ENCODE measurements around the gene GFI1B.
"Not testable (repeated sequence)": the region's sequence is repeated elsewhere in the genome, so short reads cannot be mapped to it uniquely, and the experiment has no call there.

The GFI1B gene

DNA sequence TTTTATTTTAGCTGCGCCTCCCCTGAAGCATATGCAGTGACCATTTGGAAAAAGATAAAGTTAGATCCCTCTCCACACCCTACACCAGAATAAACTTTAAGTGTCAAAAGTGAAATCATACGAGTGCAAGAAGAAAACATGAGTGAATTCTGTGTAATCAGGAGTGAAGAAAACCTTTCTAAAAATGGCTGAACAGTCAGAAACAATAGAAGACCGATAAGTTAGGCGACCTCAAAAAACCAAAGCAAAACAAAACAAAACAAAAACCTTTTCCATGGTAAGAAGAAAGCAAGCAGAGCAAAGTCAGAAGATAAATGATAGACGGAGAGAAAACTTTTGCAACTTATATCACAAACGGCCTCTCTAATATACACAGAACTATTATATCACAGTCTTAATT lies 17.5 kb upstream of the GFI1B start:
- DNase-seq (ENCODE audit: insufficient read length, low spot score) (no peak), FAIRE-seq (no peak)
- TF ChIP-seq SPI1 (IDR thresholded peaks at IDR 0.05; ENCODE audit: low read depth, low read length) (no peak), POU2F2 (IDR thresholded peaks at IDR 0.05; ENCODE audit: low read depth, low read length) (no peak), POLR2A (IDR thresholded peaks at IDR 0.05; ENCODE audit: low read depth, low read length) (no peak), PAX5 (IDR thresholded peaks at IDR 0.05; ENCODE audit: insufficient read depth, low read length, severe bottlenecking) (no peak), POLR2AphosphoS5 (IDR thresholded peaks at IDR 0.05; ENCODE audit: low read depth, low read length) (no peak), TAF1 (IDR thresholded peaks at IDR 0.05; ENCODE audit: low read depth, low read length) (no peak)

GRCh38 chr9:132965478-132965877 lies 13.0 kb upstream of the GFI1B start:
- TF ChIP-seq POU2F2 (IDR thresholded peaks at IDR 0.05; ENCODE audit: low read depth, low read length) (no peak), SPI1 (IDR thresholded peaks at IDR 0.05; ENCODE audit: low read depth, low read length) (no peak), PAX5 (IDR thresholded peaks at IDR 0.05; ENCODE audit: insufficient read depth, low read length, severe bottlenecking) (no peak), POLR2AphosphoS5 (IDR thresholded peaks at IDR 0.05; ENCODE audit: low read depth, low read length) (no peak), POLR2A (IDR thresholded peaks at IDR 0.05; ENCODE audit: low read depth, low read length) (no peak), TAF1 (IDR thresholded peaks at IDR 0.05; ENCODE audit: low read depth, low read length) (no peak)
- FAIRE-seq = no peak

GRCh38 chr9:132967908-132968307 lies 10.6 kb upstream of the GFI1B start:
- not testable (repeated sequence) for DNase-seq (ENCODE audit: insufficient read length, low spot score); FAIRE-seq

More at GRCh38 chr9:132965478-132965877, 13.0 kb upstream of the GFI1B start:
- DNase-seq (ENCODE audit: insufficient read length, low spot score) = no peak

DNA sequence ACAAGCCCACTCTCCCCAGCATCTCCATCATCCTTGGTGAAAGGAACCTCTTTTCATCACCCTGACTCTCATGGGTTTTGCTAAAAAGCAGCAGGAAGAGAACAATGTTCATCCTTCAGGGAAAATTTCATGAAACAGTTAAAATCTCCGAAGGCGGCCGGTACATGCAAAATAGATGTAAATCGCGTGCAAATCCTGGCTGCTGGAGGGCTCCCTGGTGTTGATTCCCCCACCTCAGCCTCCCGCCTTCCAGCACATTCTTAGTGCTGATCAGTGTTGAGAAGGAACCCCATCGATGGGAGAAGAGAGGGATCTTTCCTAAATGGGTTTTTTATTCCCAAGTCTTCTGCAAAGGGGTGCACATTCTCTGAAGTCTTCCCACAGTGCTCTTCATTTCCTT lies 8.7 kb upstream of the GFI1B start:
- no peak for TF ChIP-seq SPI1 (IDR thresholded peaks at IDR 0.05; ENCODE audit: low read depth, low read length)
- no peak for TF ChIP-seq POLR2AphosphoS5 (IDR thresholded peaks at IDR 0.05; ENCODE audit: low read depth, low read length)
- no peak for TF ChIP-seq PAX5 (IDR thresholded peaks at IDR 0.05; ENCODE audit: insufficient read depth, low read length, severe bottlenecking)
- TF ChIP-seq TAF1 (IDR thresholded peaks at IDR 0.05; ENCODE audit: low read depth, low read length) = no peak
- no peak for TF ChIP-seq POU2F2 (IDR thresholded peaks at IDR 0.05; ENCODE audit: low read depth, low read length)
- TF ChIP-seq POLR2A (IDR thresholded peaks at IDR 0.05; ENCODE audit: low read depth, low read length) = no peak
- no peak for FAIRE-seq
- no peak for DNase-seq (ENCODE audit: insufficient read length, low spot score)

- no peak for DNase-seq (ENCODE audit: insufficient read length, low spot score)
- no peak for FAIRE-seq
Measured at GRCh38 chr9:132970324-132971062, 8.0 kb upstream of the GFI1B start.

DNA sequence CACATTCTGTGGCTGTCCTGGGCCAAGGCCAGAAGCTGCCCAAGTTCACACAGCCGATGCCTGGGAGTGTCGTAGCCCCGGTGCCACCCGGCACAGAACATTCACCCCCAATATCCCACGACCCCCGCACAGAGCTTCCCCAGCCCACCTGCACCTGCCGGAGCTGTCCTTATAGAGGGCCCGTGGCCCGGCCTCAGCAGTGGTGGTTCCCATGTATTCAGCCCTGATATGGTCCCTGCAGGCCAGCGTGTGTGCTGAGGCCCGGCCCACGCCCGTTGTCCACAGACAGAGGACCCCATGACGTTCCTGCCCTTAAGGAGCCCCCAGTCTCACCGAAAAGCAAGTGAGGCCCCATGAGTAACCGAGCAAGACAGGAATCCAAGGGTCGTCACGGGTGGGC lies 5.3 kb upstream of the GFI1B start:
- FAIRE-seq (no peak), DNase-seq (ENCODE audit: insufficient read length, low spot score) (no peak)

More at GRCh38 chr9:132970324-132971062, 8.0 kb upstream of the GFI1B start:
- no peak for TF ChIP-seq POU2F2 (IDR thresholded peaks at IDR 0.05; ENCODE audit: low read depth, low read length)
- no peak for TF ChIP-seq POLR2AphosphoS5 (IDR thresholded peaks at IDR 0.05; ENCODE audit: low read depth, low read length)
- TF ChIP-seq PAX5 (IDR thresholded peaks at IDR 0.05; ENCODE audit: insufficient read depth, low read length, severe bottlenecking) = no peak
- no peak for TF ChIP-seq SPI1 (IDR thresholded peaks at IDR 0.05; ENCODE audit: low read depth, low read length)
- no peak for TF ChIP-seq TAF1 (IDR thresholded peaks at IDR 0.05; ENCODE audit: low read depth, low read length)
- no peak for TF ChIP-seq POLR2A (IDR thresholded peaks at IDR 0.05; ENCODE audit: low read depth, low read length)

GRCh38 chr9:132973713-132974112 lies 4.8 kb upstream of the GFI1B start:
- DNase-seq (ENCODE audit: insufficient read length, low spot score) (no peak), FAIRE-seq (no peak)
- TF ChIP-seq POU2F2 (IDR thresholded peaks at IDR 0.05; ENCODE audit: low read depth, low read length) (no peak), POLR2AphosphoS5 (IDR thresholded peaks at IDR 0.05; ENCODE audit: low read depth, low read length) (no peak), PAX5 (IDR thresholded peaks at IDR 0.05; ENCODE audit: insufficient read depth, low read length, severe bottlenecking) (no peak), TAF1 (IDR thresholded peaks at IDR 0.05; ENCODE audit: low read depth, low read length) (no peak), SPI1 (IDR thresholded peaks at IDR 0.05; ENCODE audit: low read depth, low read length) (no peak), POLR2A (IDR thresholded peaks at IDR 0.05; ENCODE audit: low read depth, low read length) (no peak)

More for the DNA sequence above, 5.3 kb upstream of the GFI1B start:
- TF ChIP-seq PAX5 (IDR thresholded peaks at IDR 0.05; ENCODE audit: insufficient read depth, low read length, severe bottlenecking) (no peak), POLR2AphosphoS5 (IDR thresholded peaks at IDR 0.05; ENCODE audit: low read depth, low read length) (no peak), POLR2A (IDR thresholded peaks at IDR 0.05; ENCODE audit: low read depth, low read length) (no peak), SPI1 (IDR thresholded peaks at IDR 0.05; ENCODE audit: low read depth, low read length) (no peak), POU2F2 (IDR thresholded peaks at IDR 0.05; ENCODE audit: low read depth, low read length) (no peak), TAF1 (IDR thresholded peaks at IDR 0.05; ENCODE audit: low read depth, low read length) (no peak)

GRCh38 chr9:132975961-132976360 lies 2.5 kb upstream of the GFI1B start:
- TF ChIP-seq POU2F2 (IDR thresholded peaks at IDR 0.05; ENCODE audit: low read depth, low read length) (no peak), SPI1 (IDR thresholded peaks at IDR 0.05; ENCODE audit: low read depth, low read length) (no peak), POLR2AphosphoS5 (IDR thresholded peaks at IDR 0.05; ENCODE audit: low read depth, low read length) (no peak), PAX5 (IDR thresholded peaks at IDR 0.05; ENCODE audit: insufficient read depth, low read length, severe bottlenecking) (no peak), POLR2A (IDR thresholded peaks at IDR 0.05; ENCODE audit: low read depth, low read length) (no peak), TAF1 (IDR thresholded peaks at IDR 0.05; ENCODE audit: low read depth, low read length) (no peak)
- DNase-seq (ENCODE audit: insufficient read length, low spot score) (no peak), FAIRE-seq (no peak)

- no peak for TF ChIP-seq TAF1 (IDR thresholded peaks at IDR 0.05; ENCODE audit: low read depth, low read length)
- TF ChIP-seq POLR2AphosphoS5 (IDR thresholded peaks at IDR 0.05; ENCODE audit: low read depth, low read length) = no peak
- TF ChIP-seq PAX5 (IDR thresholded peaks at IDR 0.05; ENCODE audit: insufficient read depth, low read length, severe bottlenecking) = no peak
- TF ChIP-seq POLR2A (IDR thresholded peaks at IDR 0.05; ENCODE audit: low read depth, low read length) = no peak
- TF ChIP-seq POU2F2 (IDR thresholded peaks at IDR 0.05; ENCODE audit: low read depth, low read length) = no peak
- no peak for DNase-seq (ENCODE audit: insufficient read length, low spot score)
- FAIRE-seq = no peak
Measured at GRCh38 chr9:132976571-132976970, 1.9 kb upstream of the GFI1B start.

DNA sequence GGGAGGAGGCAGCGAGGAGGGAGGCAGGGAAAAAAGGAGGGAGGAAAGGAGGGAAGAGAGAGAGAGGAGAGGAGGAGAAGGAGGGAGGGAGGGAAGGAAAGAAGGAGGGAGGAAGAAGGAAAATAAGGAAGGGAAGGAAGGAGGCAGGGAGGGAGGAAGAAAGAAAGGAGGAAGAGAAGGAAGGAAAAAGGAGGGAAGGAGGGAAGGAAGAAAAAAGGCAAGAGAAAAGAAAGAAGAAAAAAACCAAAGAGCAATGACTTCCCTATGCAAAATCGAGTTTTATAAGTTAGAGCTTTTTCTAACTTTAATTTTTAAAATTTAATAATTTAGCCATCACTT lies 413 bp upstream of the GFI1B start:
- DNase-seq (ENCODE audit: insufficient read length, low spot score) (no peak), FAIRE-seq (no peak)
- no peak for TF ChIP-seq PAX5 (IDR thresholded peaks at IDR 0.05; ENCODE audit: insufficient read depth, low read length, severe bottlenecking)
- TF ChIP-seq POU2F2 (IDR thresholded peaks at IDR 0.05; ENCODE audit: low read depth, low read length) = no peak
- no peak for TF ChIP-seq TAF1 (IDR thresholded peaks at IDR 0.05; ENCODE audit: low read depth, low read length)
- TF ChIP-seq POLR2A (IDR thresholded peaks at IDR 0.05; ENCODE audit: low read depth, low read length) = no peak
- TF ChIP-seq POLR2AphosphoS5 (IDR thresholded peaks at IDR 0.05; ENCODE audit: low read depth, low read length) = no peak
- TF ChIP-seq SPI1 (IDR thresholded peaks at IDR 0.05; ENCODE audit: low read depth, low read length) = no peak
